HG03175 (cell line): ENCODE measurements around the gene PEAK3.

ENCODE experiments used
- ATAC-seq: cut with Tn5 transposase; IDR thresholded peaks from one replicate; pipeline ENCODE4 v1.9.1; 2021; ENCODE audit warnings: mild to moderate bottlenecking, moderate library complexity; ENCODE audit not compliant: unreplicated experiment

Gene PEAK3, protein sequence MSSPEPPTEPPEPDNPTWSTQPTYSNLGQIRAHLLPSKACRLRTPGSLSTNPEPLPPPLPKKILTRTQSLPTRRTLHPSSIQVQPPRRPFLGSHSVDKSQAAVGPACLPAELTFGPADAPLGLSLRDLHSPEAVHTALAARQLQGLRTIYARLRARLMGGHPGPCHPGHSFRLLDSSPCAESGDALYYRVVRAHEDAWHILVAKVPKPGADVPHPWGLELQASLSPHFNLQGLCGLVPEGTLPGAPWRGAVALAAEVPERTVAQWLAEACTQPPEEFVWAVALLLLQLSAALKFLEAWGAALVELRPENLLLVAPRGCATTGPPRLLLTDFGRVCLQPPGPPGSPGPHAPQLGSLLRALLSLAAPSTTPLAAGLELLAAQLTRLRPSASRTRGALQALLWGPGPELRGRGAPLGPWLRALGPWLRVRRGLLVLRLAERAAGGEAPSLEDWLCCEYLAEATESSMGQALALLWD

DNA sequence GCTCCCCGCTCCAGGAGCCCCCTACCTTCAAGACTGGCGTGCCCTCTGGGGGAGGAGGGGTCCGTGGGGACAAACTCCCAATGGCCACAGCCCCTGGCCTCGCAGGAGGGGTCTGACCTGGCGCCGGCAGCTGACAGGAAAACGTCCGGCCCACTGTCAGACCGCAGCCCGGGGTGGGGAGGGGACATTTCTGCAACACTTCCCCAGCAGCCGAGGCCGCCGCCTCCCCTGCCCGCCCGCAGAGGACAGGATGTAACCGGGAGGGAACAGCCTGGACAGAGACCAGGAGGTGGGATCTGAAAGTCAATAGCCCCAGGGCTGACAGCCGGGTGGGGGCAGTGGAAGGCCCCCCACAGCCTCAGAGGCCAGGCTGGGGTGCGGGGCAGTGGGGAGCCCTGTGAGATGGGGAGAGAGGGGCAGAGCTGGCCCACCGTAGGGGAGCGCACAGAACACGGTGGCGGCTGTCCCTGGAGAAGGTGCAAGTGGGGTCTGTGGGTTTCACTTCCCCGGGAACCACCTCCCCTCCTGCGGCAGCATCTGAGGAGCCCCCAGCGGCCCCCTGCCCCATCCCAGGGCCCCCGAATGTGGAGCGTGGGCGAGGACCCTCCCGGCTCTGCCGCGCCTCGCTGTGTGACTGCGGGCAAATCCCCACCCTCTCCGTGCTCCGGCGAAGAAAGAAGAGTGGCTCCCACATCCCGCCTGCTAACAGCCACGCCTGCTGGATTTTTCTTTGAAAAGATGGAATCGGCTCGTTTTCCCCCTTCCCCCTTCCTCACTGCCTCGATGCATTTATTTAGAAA, at the start of gene PEAK3:
Gene PEAK3 (minus strand): TSS at position 114 of the 800 bp plus-strand sequence. CDS start 1,244 bp downstream, outside the sequence.
- ATAC-seq = no peak

DNA sequence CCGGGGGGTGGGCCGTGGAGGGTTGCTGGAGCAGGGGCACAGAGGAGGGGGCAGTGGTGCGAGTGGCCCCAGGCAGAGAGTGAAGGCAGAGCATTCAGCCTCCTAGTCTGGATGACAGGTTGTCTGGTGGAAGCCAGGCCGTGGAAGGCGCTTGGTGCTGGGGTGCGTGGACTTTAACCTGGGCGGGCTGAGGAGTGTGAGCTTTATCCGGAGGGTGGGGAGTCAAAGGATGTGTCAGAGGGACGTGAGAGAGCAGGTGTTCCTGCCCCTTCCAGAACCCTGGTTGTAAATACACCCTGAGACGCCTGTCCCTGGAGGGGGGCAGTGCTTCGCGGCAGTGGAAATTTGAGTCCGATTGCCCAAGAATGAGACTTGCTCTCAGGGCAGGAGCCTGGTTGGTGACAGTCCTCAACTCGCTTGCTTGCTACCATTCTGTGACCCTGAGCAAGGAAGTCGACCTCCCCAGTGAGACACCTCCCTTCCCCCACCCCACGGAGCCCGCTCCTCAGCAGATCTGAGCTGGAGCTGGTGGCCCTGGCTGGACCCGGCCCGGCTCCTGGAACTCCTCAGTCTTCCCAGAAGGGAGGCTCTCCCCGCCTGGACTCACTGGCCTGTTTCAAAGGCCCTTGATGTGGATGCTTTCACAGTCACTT, 48.8 kb upstream of the PEAK3 start:
- no peak for ATAC-seq

GRCh38 chr19:2330255-2330631, 48.3 kb upstream of the PEAK3 start:
- ATAC-seq = no peak

DNA sequence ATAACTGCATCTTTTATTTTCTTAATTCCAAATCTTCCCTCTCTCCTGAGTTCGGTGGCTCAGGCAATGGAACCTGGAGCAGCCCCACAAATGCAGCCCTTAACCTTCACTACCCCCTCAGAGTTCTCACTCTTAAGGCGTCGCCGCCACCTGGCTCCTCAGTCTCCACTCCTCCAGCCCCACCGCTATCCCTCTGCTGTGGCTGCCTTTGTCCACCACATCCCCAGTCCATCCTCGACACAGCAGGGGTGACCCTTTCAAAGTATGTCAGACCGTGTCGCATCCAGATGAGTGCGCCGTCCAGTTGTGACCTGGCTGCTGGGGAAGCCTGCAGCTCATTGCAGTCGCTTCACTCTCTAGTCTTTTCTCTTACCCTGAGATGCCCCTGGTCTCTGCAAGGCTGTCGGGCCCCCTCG, 47.5 kb upstream of the PEAK3 start:
- ATAC-seq = no peak

GRCh38 chr19:2329149-2329478, 47.1 kb upstream of the PEAK3 start:
- no peak for ATAC-seq

GRCh38 chr19:2328401-2329148, 46.6 kb upstream of the PEAK3 start, which contains the start of the genes LSM7 and SPPL2B:
Gene LSM7, minus strand, starts transcription at chr19:2328586. Its CDS starts 20 bp downstream, at chr19:2328566.
Gene SPPL2B, plus strand, starts transcription at chr19:2328684. Its CDS starts 26 bp downstream, at chr19:2328710.
- peak; percentile 51 for ATAC-seq

GRCh38 chr19:2327773-2328400, 45.9 kb upstream of the PEAK3 start:
- no peak for ATAC-seq

DNA sequence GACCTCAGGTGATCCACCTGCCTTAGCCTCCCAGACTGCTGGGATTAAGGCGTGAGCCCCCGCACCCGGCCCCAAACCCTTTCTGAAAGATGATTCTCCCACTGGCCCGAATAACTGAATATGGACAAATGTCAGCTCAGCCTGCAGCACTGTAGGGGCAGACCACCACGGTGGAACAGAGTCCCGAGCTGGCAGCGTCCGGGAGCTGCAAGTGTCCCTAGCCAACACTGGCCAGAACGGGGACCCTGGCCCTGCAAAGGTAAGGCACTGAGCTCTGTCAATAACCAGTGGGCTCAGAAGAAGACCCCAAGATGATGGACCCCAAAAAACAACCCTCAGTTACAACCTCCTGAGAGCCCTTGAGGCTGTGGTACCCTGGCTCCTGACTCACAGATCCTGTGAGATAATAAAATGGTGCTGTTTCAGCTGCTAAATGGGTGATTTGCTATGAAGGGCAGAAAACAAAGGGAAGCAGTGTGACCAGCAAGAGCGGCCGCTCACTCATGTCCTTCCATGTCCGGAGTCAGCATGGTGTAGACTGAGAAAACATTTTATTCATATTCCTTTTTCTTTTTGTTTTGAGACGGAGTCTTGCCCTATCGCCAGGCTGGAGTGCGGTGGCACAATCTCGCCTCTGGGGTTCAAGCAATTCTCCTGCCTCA, 44.9 kb upstream of the PEAK3 start:
- ATAC-seq = no peak

DNA sequence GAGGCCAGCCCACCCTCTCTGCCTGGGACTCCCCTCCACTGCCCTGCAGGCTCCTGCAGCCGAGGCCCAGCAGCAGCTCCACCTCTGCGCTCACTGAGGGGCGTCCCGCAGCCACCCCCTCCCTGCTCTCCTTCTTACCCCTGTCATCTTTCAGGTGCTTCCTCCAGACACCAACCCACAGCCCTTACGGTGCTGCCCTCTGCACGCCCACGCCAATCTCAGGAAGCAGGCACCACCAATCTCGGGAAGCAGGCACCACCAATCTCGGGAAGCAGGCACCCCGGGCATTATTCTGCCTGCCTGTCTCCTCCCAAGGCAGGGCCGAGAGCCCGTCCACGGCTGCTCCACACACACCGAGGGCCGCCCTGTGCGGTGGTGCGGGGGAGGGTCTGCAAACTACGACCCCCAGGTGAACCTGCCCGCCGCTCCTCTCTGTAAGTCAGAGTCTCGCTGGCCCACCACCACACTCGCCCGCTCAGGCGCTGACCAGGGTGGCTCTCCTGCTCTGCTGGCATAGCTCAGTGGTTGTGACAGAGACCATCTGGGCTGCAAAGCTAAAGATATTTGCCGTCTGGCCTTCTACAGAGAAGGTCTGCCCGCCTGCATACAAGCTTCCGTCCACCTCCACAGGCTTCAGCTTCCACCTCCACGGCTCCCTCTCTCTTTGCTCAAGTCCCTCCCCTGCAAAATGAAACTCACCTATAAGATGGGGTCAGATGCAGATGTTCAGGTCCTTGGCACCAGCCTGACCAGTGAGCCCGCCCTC, 43.5 kb upstream of the PEAK3 start:
- no peak for ATAC-seq

DNA sequence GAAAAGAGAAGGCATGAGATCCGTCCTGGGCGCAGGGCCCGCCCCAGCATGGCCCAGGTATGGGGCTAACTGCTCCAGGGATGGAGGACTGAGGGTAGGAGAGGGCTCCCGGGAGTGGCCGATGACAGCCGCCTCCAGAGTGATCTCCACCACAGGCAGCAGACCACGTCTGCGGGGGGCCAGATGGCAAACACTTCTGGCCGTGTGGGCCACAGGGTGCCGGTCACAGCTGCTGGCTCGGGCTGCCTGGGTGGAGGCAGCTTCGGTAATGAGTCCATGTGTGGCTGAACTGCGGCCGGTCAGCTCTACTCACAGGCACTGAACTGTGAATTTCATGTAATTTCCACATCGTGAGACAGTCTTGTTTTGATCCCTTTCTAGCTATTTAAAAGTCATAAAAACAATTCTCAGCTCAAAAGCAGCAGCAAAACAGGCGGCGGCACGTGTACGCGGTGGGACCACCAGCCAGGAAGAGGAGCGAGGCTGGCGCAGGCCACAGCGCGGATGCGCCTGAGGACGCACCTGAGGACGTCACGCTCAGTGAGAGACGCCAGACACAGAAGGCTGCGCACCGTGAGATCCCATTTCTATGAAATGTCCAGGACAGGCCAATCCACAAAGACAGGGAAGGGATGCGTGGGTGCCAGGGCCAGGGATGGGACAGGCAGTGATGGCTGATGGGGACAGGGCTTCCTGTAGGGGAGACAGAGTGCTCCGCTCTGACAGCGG, 42.4 kb upstream of the PEAK3 start:
- no peak for ATAC-seq

- no peak for ATAC-seq
Measured at GRCh38 chr19:2323707-2324106, 41.7 kb upstream of the PEAK3 start.

DNA sequence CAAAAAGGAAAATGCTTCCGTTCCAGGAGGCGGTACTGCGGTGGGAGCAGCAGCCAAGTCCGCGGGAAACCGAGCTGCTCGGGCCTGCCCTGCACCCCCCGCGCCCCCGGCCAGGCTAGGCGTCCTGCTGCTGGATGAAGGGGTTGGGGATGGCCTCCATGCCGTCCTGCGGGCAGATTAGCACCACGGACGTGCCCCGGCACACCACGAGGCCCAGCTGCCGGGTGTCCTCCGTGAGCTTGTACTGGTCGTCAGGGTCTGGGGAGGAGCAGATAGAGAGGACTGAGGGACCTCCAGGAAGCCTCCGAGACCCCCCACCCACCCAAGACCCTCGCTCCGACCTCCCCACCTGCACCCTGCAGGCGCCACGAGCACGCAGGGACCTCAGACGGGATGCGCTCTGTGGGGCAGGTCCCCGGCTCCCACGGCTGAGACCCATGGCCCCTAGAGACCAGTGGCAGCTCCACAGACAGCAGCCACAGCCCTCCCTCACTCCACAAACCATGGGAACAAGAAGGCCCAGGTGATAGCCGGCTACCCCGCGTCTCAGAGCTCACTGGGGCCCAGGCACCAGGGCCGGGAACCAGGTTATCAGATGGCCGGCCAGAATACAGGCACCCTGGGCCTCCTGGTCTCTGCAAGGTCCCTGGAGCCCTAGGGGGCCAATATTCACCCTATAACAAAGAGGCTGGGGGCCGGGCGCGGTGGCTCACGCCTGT, 39.7 kb upstream of the PEAK3 start:
- no peak for ATAC-seq

DNA sequence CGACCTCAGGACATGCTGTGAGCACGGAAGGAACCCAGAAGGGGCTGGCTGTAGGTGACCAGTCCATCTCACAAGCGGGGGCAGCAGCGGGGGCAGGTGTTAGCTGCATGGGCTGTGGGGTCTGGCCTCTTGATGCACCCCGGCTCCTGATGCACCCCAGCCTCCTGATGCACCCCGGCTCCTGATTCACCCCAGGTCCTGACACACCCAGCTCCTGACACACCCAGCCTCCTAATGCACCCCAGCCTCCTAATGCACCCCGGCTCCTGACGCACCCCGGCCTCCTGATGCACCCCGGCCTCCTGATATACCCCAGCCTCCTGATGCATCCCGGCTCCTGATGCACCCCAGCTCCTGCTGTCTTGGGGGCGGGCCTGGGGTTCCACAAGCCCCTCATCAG, 39.0 kb upstream of the PEAK3 start:
- ATAC-seq = no peak

- no peak for ATAC-seq
Measured at GRCh38 chr19:2320049-2320448, 38.1 kb upstream of the PEAK3 start.

- ATAC-seq = no peak
Measured at GRCh38 chr19:2319551-2319950, 37.6 kb upstream of the PEAK3 start.

DNA sequence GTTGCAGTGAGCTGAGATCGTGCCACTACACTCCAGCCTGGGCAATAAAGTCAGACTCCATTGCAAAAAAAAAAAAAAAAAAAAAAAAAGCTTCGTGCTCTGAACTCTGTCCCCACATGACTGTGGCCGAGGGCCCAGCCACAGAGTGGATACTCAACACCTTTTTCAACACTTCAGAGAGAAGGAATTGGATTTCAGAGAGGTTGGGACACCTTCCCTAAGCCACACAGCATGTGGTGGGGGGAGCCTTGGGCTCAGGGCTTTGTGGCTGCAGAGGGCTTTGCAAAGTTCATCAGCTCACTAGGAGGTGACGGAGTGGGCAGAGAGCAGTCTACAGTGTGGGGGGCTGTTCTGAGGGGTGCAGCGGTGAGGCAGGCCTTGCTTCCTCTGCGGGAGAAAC, 36.9 kb upstream of the PEAK3 start:
- ATAC-seq = no peak

- no peak for ATAC-seq
Measured at GRCh38 chr19:2317756-2318155, 35.8 kb upstream of the PEAK3 start.

- no peak for ATAC-seq
Measured at GRCh38 chr19:2317300-2317699, 35.3 kb upstream of the PEAK3 start.
